Panc1 (cell line): ENCODE data around the gene TIAM2. TPM values are rescaled to one million over a fixed set of nuclear protein-coding genes. Genes with fewer than 3 reads are reported as not detected.

Source experiments
- ATAC-seq: fragments of 200-7000 bp; cut with Tn5 transposase; 2 replicates; pipeline ENCODE4 v1.9.1; 2020; ENCODE audit warnings: mild to moderate bottlenecking, moderate library complexity
- BruUV-seq: library from RNA; stranded (reverse); fragments of 400-500 nt; replicated peaks from 2 replicates; lab custom pipeline; 2021; lab: Mats Ljungman, UMichigan
- CTCF ChIA-PET: fragments of 300-600 bp; sonication (Branson Sonifier 250); formaldehyde crosslinking; loops from one replicate; lab custom pipeline; 2022; ENCODE audit warnings: antibody characterized with exemption; lab: Charles Lee
- POLR2A ChIA-PET: fragments of 300-600 bp; sonication (Branson Sonifier 250); formaldehyde crosslinking; loops from one replicate; lab custom pipeline; 2022; ENCODE audit warnings: antibody characterized with exemption; lab: Charles Lee
- DNase-seq: peaks from one replicate; pipeline ENCODE4 v3.0.0-alpha.2; 2010; ENCODE audit warnings: low read depth, low spot score
- H3K27ac ChIP-seq: 2 replicates; pipeline ENCODE4 v1.5.1; 2011; ENCODE audit warnings: mild to moderate bottlenecking, low read length, inconsistent platforms
- H3K27me3 ChIP-seq: fragments of 200-500 bp; sonication (Bioruptor generic); 2 replicates; pipeline ENCODE4 v1.6.0; 2014; ENCODE audit warnings: low read length, inconsistent platforms; ENCODE audit not compliant: control insufficient read depth, insufficient read depth
- H3K36me3 ChIP-seq: fragments of 200-500 bp; sonication (Bioruptor generic); 2 replicates; pipeline ENCODE4 v1.5.1; 2014; ENCODE audit warnings: inconsistent platforms, mild to moderate bottlenecking, low read length, moderate library complexity; ENCODE audit not compliant: control insufficient read depth, insufficient read depth
- H3K4me1 ChIP-seq: 2 replicates; pipeline ENCODE4 v1.5.1; 2011; ENCODE audit warnings: inconsistent platforms, mild to moderate bottlenecking, low read length, moderate library complexity; ENCODE audit not compliant: control insufficient read depth, insufficient read depth
- H3K4me3 ChIP-seq, 2 experiments: 2 replicates each; pipeline ENCODE4 v1.5.1; 2011 to 2012; ENCODE audit warnings: low read depth in 2 of 2, low read length in 2 of 2, mild to moderate bottlenecking in 2 of 2, inconsistent platforms in 1 of 2, moderate library complexity in 1 of 2
- H3K9me3 ChIP-seq: fragments of 200-500 bp; sonication (Bioruptor generic); 2 replicates; pipeline ENCODE4 v1.5.1; 2014; ENCODE audit warnings: low read depth, mild to moderate bottlenecking, inconsistent platforms, low read length, moderate library complexity; ENCODE audit not compliant: control insufficient read depth, insufficient read depth
- CTCF ChIP-seq: fragments of 450-650 bp; IDR thresholded peaks from 2 replicates; pipeline ENCODE4 v1.5.1; 2017; ENCODE audit warnings: mild to moderate bottlenecking
- POLR2AphosphoS5 ChIP-seq: IDR thresholded peaks from 2 replicates; pipeline ENCODE4 v1.6.1; 2012; ENCODE audit warnings: mild to moderate bottlenecking, low read depth, low read length, moderate library complexity
- REST ChIP-seq, 2 experiments: IDR thresholded peaks; 2 replicates each; pipeline ENCODE4 v1.6.1; 2011 to 2012; ENCODE audit warnings: low read depth in 2 of 2, control low read depth in 1 of 2, low read length in 1 of 2, mild to moderate bottlenecking in 1 of 2, moderate library complexity in 1 of 2; ENCODE audit not compliant: insufficient read depth in 1 of 2
- SIN3A ChIP-seq: IDR thresholded peaks from 2 replicates; pipeline ENCODE4 v1.6.1; 2012; ENCODE audit warnings: low read depth, mild to moderate bottlenecking, low read length, moderate library complexity, borderline replicate concordance; ENCODE audit not compliant: insufficient read depth
- TCF7L2 ChIP-seq: IDR thresholded peaks from 2 replicates; pipeline ENCODE4 v1.6.1; 2011; ENCODE audit warnings: mild to moderate bottlenecking, low read depth, low read length, inconsistent platforms
- in situ Hi-C: cut with HindIII; loops from 2 replicates; pipeline ENCODE4 v1.10.0; 2016; ENCODE audit warnings: low sequenced_read_pairs, low pct_unique_long_range_greater_than_20kb
- intact Hi-C: fragments of 100-400 bp; cut with micrococcal nuclease; formaldehyde crosslinking; loops from one replicate; pipeline ENCODE4 v1.10.0; 2022; ENCODE audit not compliant: unreplicated experiment
- total RNA-seq: library from RNA; stranded (reverse); gene quantifications from one replicate; pipeline ENCODE4 v1.2.1, GENCODE V29; 2021; ENCODE audit not compliant: unreplicated experiment

Gene TIAM2
- total RNA-seq, 1 experiment from 2014 or later, result 14.9 TPM

- in situ Hi-C loops (no loop called here), intact Hi-C loops (no loop called here)
- Histone ChIP-seq H3K4me1 (peaks cover 24% of the 10 kb centered on the region), H3K4me3 (no peak overlapping the region), H3K9me3 (no peaks in the 10 kb centered on the region), H3K36me3 (no peaks in the 10 kb centered on the region), H3K27me3 (no peaks in the 10 kb centered on the region), H3K27ac (no peak overlapping the region)
- DNase-seq, result no peak
- no peak for TF ChIP-seq SIN3A
- CTCF ChIA-PET, result interaction anchor here (0.6 to 0.7 kb wide), 2 partner anchors 8 to 35 kb away, joined by 5 to 10 read pairs; no protein-coding TSS in a partner anchor
- POLR2A ChIA-PET, result interaction anchor here (0.7 to 0.9 kb wide), 3 partner anchors 9 to 75 kb away, joined by 4 to 7 read pairs (median 5); no protein-coding TSS in a partner anchor
- no peak for ATAC-seq
- BruUV-seq, result no TSS peak
Measured at GRCh38 chr6:155122199-155122950, 127.3 kb downstream of the TIAM2 start.

- ATAC-seq, result no peak
Measured at GRCh38 chr6:155123520-155123919, 128.4 kb downstream of the TIAM2 start.

More at GRCh38 chr6:155123520-155123919, 128.4 kb downstream of the TIAM2 start:
- Histone ChIP-seq H3K27me3 (no peaks in the 10 kb centered on the region), H3K4me1 (peaks cover 27% of the 10 kb centered on the region), H3K36me3 (no peaks in the 10 kb centered on the region), H3K27ac (no peak overlapping the region), H3K9me3 (no peaks in the 10 kb centered on the region), H3K4me3 (no peak overlapping the region)
- TF ChIP-seq POLR2AphosphoS5 (no peak), REST (IDR thresholded peaks at IDR 0.05; ENCODE audit: insufficient read depth in 1 of 2, low read depth in 2 of 2, low read length in 1 of 2) (no peak), TCF7L2 (no peak), SIN3A (no peak), CTCF (no peak)
- in situ Hi-C loops, result no loop called here
- no TSS peak for BruUV-seq
- POLR2A ChIA-PET, result interaction anchor here (0.5 kb wide), 1 partner anchor 42 kb away, joined by 5 read pairs; no protein-coding TSS in a partner anchor
- CTCF ChIA-PET, result no interaction called here
- DNase-seq, result no peak
- intact Hi-C loops, result no loop called here
